Vagina (tissue), 2 donors: ENCODE measurements around the gene CACNA1C.

Experiments
- CTCF ChIP-seq, 3 experiments: fragments of 450-650 bp in 2 of 3; fragments of 200-600 bp in 1 of 3; sonication (generic) in 1 of 3; IDR thresholded peaks; one replicate each; pipeline ENCODE4 v1.5.1; 2017 to 2019; ENCODE audit warnings: antibody characterized with exemption in 3 of 3, mild to moderate bottlenecking in 2 of 3, moderate library complexity in 2 of 3
- POLR2A ChIP-seq, 2 donors: fragments of 450-650 bp; IDR thresholded peaks; one replicate each; pipeline ENCODE4 v1.6.1; 2017; ENCODE audit warnings: antibody characterized with exemption in 2 of 2, mild to moderate bottlenecking in 2 of 2, moderate library complexity in 2 of 2

- TF ChIP-seq CTCF (IDR thresholded peaks at IDR 0.05) (no peak), POLR2A (IDR thresholded peaks at IDR 0.05) (no peak)
Measured at GRCh38 chr12:2285462-2285861, 232.7 kb downstream of the CACNA1C start.
